Measurements from ENCODE around the gene PDE4B.

PDE4B gene

DNA sequence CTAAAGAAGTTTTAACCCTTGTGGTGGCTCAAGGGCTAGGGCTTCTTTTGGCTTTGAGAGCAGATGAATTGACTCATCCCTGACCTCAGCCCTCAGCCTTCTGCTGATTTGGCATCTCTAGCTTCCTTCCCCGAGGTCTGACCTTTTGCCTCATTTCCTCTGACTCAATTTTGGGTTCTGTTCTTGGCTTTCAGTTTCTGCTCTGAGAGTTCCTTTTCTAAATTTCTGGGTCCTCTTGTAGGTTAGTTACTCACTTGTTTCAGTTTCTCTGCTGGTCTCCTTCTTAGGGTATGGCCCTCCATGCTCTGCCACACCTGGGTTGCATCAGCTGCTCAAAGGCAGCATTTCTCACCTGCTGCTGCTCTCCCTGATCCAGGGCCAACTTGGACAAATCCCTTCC lies 19.4 kb downstream of the PDE4B start:
- Histone ChIP-seq H2AFZ (ENCODE audit: low read depth, low read length) (no peak overlapping the region), H3K4me2 (ENCODE audit: low read length) (peak overlapping the region; percentile 69), H3K27ac (ENCODE audit: low read length) (peak overlapping the region; percentile 82), H3K79me2 (ENCODE audit: low read length) (no peaks in the 10 kb centered on the region), H3K4me3 (ENCODE audit: low read length) (peak overlapping the region; percentile 41), H3K4me1 (ENCODE audit: low read length) (peaks cover 67% of the 10 kb centered on the region), H3K9ac (ENCODE audit: low read length) (peak overlapping the region; percentile 57), H4K20me1 (ENCODE audit: insufficient read depth, low read length) (no peaks in the 10 kb centered on the region), H3K27me3 (ENCODE audit: low read depth, low read length) (no peaks in the 10 kb centered on the region), H3K9me3 (ENCODE audit: insufficient read depth, low read length) (no peaks in the 10 kb centered on the region), H3K36me3 (replicated peaks; ENCODE audit: low read depth, low read length) (no peaks in the 10 kb centered on the region)
- TF ChIP-seq, protein P1, sequence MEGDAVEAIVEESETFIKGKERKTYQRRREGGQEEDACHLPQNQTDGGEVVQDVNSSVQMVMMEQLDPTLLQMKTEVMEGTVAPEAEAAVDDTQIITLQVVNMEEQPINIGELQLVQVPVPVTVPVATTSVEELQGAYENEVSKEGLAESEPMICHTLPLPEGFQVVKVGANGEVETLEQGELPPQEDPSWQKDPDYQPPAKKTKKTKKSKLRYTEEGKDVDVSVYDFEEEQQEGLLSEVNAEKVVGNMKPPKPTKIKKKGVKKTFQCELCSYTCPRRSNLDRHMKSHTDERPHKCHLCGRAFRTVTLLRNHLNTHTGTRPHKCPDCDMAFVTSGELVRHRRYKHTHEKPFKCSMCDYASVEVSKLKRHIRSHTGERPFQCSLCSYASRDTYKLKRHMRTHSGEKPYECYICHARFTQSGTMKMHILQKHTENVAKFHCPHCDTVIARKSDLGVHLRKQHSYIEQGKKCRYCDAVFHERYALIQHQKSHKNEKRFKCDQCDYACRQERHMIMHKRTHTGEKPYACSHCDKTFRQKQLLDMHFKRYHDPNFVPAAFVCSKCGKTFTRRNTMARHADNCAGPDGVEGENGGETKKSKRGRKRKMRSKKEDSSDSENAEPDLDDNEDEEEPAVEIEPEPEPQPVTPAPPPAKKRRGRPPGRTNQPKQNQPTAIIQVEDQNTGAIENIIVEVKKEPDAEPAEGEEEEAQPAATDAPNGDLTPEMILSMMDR (IDR thresholded peaks at IDR 0.05; ENCODE audit: low read depth, low read length): no peak
- TF ChIP-seq EZH2phosphoT487 (IDR thresholded peaks at IDR 0.05; ENCODE audit: low read depth): peak; percentile 73; the same call in 1 of the 2 replicates

DNA sequence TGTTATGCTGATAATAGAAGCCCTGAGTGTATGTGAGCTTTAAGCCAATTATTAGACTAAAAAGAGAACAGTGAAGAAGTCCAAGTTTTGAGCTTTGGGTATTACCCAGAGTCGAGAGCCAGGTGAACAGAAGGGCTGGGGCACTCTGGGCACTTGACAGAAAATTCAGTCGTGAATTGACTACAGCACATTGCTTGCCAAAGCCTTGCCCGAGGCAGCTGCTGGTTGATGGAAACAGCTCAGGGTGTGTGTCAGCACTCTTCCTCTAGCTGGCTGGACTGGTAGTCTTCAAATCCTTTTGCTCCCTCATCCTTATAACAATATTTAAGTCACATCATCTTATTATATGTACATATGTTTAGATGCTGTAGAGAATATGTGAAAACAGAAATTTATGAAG lies 21.3 kb downstream of the PDE4B start:
- H2AFZ ChIP-seq (ENCODE audit: low read depth, low read length): no peak overlapping the region
- peak overlapping the region; percentile 82 for H3K27ac ChIP-seq (ENCODE audit: low read length)
- H3K4me1 ChIP-seq (ENCODE audit: low read length): peaks cover 71% of the 10 kb centered on the region
- H3K79me2 ChIP-seq (ENCODE audit: low read length): no peaks in the 10 kb centered on the region
- H3K27me3 ChIP-seq (ENCODE audit: low read depth, low read length): no peaks in the 10 kb centered on the region
- TF ChIP-seq EZH2phosphoT487 (IDR thresholded peaks at IDR 0.05; ENCODE audit: low read depth): no peak
- TF ChIP-seq, protein P1 (IDR thresholded peaks at IDR 0.05; ENCODE audit: low read depth, low read length): no peak
- H3K4me3 ChIP-seq (ENCODE audit: low read length): 0 out of 2 replicates have a peak overlapping the region, but pooled peaks have one; percentile 41
- peak overlapping the region; percentile 57 for H3K9ac ChIP-seq (ENCODE audit: low read length)
- H3K36me3 ChIP-seq (replicated peaks; ENCODE audit: low read depth, low read length): no peaks in the 10 kb centered on the region
- no peaks in the 10 kb centered on the region for H4K20me1 ChIP-seq (ENCODE audit: insufficient read depth, low read length)
- H3K9me3 ChIP-seq (ENCODE audit: insufficient read depth, low read length): no peaks in the 10 kb centered on the region
- peak overlapping the region; percentile 69 for H3K4me2 ChIP-seq (ENCODE audit: low read length)

DNA sequence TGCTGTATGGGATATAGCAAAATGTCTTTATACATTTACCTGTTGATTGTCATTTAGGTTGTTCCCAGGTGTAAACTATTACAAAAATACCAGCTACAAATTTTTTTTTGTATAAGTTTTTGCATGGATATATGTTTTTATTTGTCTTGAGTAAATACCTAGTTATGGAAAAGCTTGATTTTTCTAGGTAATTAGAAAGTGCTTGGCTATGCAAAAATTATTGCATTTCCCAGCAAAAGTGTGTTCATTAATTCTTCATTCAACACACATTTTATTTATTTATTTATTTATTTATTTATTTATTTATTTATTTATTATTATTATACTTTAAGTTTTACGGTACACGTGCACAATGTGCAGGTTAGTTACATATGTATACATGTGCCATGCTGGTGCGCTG lies 22.1 kb downstream of the PDE4B start:
- Histone ChIP-seq H3K27me3 (ENCODE audit: low read depth, low read length) (no peaks in the 10 kb centered on the region), H3K4me3 (ENCODE audit: low read length) (no peak overlapping the region), H2AFZ (ENCODE audit: low read depth, low read length) (no peak overlapping the region), H3K36me3 (replicated peaks; ENCODE audit: low read depth, low read length) (no peaks in the 10 kb centered on the region), H3K27ac (ENCODE audit: low read length) (peak overlapping the region; percentile 82; the same call in 1 of the 2 replicates), H3K4me1 (ENCODE audit: low read length) (peaks cover 65% of the 10 kb centered on the region), H3K4me2 (ENCODE audit: low read length) (no peak overlapping the region; the same call in 1 of the 2 replicates), H3K79me2 (ENCODE audit: low read length) (no peaks in the 10 kb centered on the region), H4K20me1 (ENCODE audit: insufficient read depth, low read length) (no peaks in the 10 kb centered on the region), H3K9me3 (ENCODE audit: insufficient read depth, low read length) (no peaks in the 10 kb centered on the region), H3K9ac (ENCODE audit: low read length) (peak overlapping the region; percentile 36; the same call in 1 of the 2 replicates)
- TF ChIP-seq, protein P1 (IDR thresholded peaks at IDR 0.05; ENCODE audit: low read depth, low read length): no peak
- no peak for TF ChIP-seq EZH2phosphoT487 (IDR thresholded peaks at IDR 0.05; ENCODE audit: low read depth)

DNA sequence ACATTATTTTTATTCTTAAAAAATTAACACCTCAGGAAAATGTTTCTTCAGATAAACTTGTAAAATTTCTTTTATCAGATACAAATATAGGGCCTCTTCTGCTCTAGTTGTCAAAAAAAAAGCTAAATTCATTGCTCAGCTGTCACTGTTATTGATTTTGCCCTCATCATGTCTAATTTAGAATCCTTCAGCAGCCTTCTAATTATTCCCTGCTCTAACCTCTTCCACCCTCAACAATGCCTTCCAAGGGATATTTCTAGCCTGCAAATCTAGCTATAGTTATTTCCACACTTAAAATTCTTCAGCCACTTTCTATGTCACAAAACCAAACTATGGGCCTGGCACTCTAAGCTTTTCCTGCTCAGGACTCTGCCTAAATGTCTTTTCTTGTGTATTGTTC lies 25.2 kb downstream of the PDE4B start:
- no peak overlapping the region for H3K4me2 ChIP-seq (ENCODE audit: low read length)
- no peak overlapping the region for H3K4me3 ChIP-seq (ENCODE audit: low read length)
- H3K9ac ChIP-seq (ENCODE audit: low read length): no peak overlapping the region
- TF ChIP-seq, protein P1 (IDR thresholded peaks at IDR 0.05; ENCODE audit: low read depth, low read length): no peak
- no peak for TF ChIP-seq EZH2phosphoT487 (IDR thresholded peaks at IDR 0.05; ENCODE audit: low read depth)
- H3K9me3 ChIP-seq (ENCODE audit: insufficient read depth, low read length): no peaks in the 10 kb centered on the region
- no peak overlapping the region for H3K27ac ChIP-seq (ENCODE audit: low read length)
- no peak overlapping the region for H2AFZ ChIP-seq (ENCODE audit: low read depth, low read length)
- H3K27me3 ChIP-seq (ENCODE audit: low read depth, low read length): no peaks in the 10 kb centered on the region
- H3K79me2 ChIP-seq (ENCODE audit: low read length): no peaks in the 10 kb centered on the region
- peaks cover 58% of the 10 kb centered on the region for H3K4me1 ChIP-seq (ENCODE audit: low read length)
- H3K36me3 ChIP-seq (replicated peaks; ENCODE audit: low read depth, low read length): no peaks in the 10 kb centered on the region
- no peaks in the 10 kb centered on the region for H4K20me1 ChIP-seq (ENCODE audit: insufficient read depth, low read length)
